Measurements from ENCODE around the gene RAPGEF4. TPM values are rescaled to one million over a fixed set of nuclear protein-coding genes. Genes with fewer than 3 reads are reported as not detected.

RAPGEF4 gene
- total RNA-seq, 1 experiment from 2014 or later, result 0.59 TPM

- intact Hi-C loops (cut with micrococcal nuclease), result no loop called here
- BruUV-seq (replicated peaks), result no TSS peak
- TF ChIP-seq POLR2AphosphoS5 (IDR thresholded peaks at IDR 0.05; ENCODE audit: low read depth, low read length) (no peak), ATF3 (IDR thresholded peaks at IDR 0.05) (no peak), ZBTB33 (IDR thresholded peaks at IDR 0.05; ENCODE audit: extremely low read depth, insufficient replicate concordance, low read length) (no peak), SP1 (IDR thresholded peaks at IDR 0.05; ENCODE audit: low read depth) (no peak)
- no peak for ATAC-seq
- H3K4me2 ChIP-seq (ENCODE audit: low read length), result no peak overlapping the region
- H4K20me1 ChIP-seq (ENCODE audit: insufficient read depth), result no peaks in the 10 kb centered on the region; the same call in 1 of the 2 replicates
- RAD21 ChIA-PET (ENCODE audit: low non-redundant PET in 1 of 2, low total read pairs in 2 of 2, uncharacterized antibody in 2 of 2, unreplicated experiment in 2 of 2), result no interaction called here
- no peak overlapping the region for H3K9ac ChIP-seq (ENCODE audit: low read length)
- POLR2A ChIA-PET, result no interaction called here
- H3K36me3 ChIP-seq (ENCODE audit: control insufficient read depth in 1 of 2, insufficient read depth in 2 of 2, low read length in 2 of 2), result no peaks in the 10 kb centered on the region
- H3K9me3 ChIP-seq (ENCODE audit: control insufficient read depth in 1 of 2, insufficient read depth in 1 of 2, low read depth in 1 of 2, low read length in 2 of 2), result no peaks in the 10 kb centered on the region
- no peak for DNase-seq (ENCODE audit: low read depth, low spot score)
- H2AFZ ChIP-seq (ENCODE audit: low read depth, low read length, poor library complexity, severe bottlenecking), result no peak overlapping the region
- H3K4me1 ChIP-seq (ENCODE audit: control insufficient read depth in 1 of 2, insufficient read depth in 2 of 2, low read length in 2 of 2), result no peaks in the 10 kb centered on the region
- H3K9me2 ChIP-seq (ENCODE audit: insufficient read depth), result no peaks in the 10 kb centered on the region
- H3K79me2 ChIP-seq (ENCODE audit: insufficient read depth, low read length), result peaks cover 74% of the 10 kb centered on the region
- CTCF ChIA-PET, result no interaction called here
- H3K4me3 ChIP-seq (replicated peaks in 1 of 2; ENCODE audit: low read depth in 1 of 2, low read length in 2 of 2), result no peak overlapping the region
- no peak overlapping the region for H3K27ac ChIP-seq (ENCODE audit: low read depth, low read length)
- H3K27me3 ChIP-seq (ENCODE audit: insufficient read depth, low read length), result no peaks in the 10 kb centered on the region
Observed at GRCh38 chr2:173087793-173088496, 352.3 kb downstream of the RAPGEF4 start.

- no peaks in the 10 kb centered on the region for H4K20me1 ChIP-seq (ENCODE audit: insufficient read depth)
- DNase-seq (ENCODE audit: low read depth, low spot score), result no peak
- intact Hi-C loops (cut with micrococcal nuclease), result no loop called here
- no peaks in the 10 kb centered on the region for H3K9me2 ChIP-seq (ENCODE audit: insufficient read depth)
- H3K9me3 ChIP-seq (ENCODE audit: control insufficient read depth in 1 of 2, insufficient read depth in 1 of 2, low read depth in 1 of 2, low read length in 2 of 2), result no peaks in the 10 kb centered on the region
- no peak for ATAC-seq
- H3K79me2 ChIP-seq (ENCODE audit: insufficient read depth, low read length), result peaks cover 57% of the 10 kb centered on the region
- H3K4me1 ChIP-seq (ENCODE audit: control insufficient read depth in 1 of 2, insufficient read depth in 2 of 2, low read length in 2 of 2), result no peaks in the 10 kb centered on the region
- no peak overlapping the region for H3K9ac ChIP-seq (ENCODE audit: low read length)
- ChIA-PET POLR2A (no interaction called here), CTCF (no interaction called here), RAD21 (ENCODE audit: low non-redundant PET in 1 of 2, low total read pairs in 2 of 2, uncharacterized antibody in 2 of 2, unreplicated experiment in 2 of 2) (interaction anchor here in 1 of 2 experiments (0.7 kb wide), 1 partner anchor 120 kb away, joined by 3 read pairs; no protein-coding TSS in a partner anchor)
- no peaks in the 10 kb centered on the region for H3K27me3 ChIP-seq (ENCODE audit: insufficient read depth, low read length)
- no peak overlapping the region for H2AFZ ChIP-seq (ENCODE audit: low read depth, low read length, poor library complexity, severe bottlenecking)
- H3K4me3 ChIP-seq (replicated peaks in 1 of 2; ENCODE audit: low read depth in 1 of 2, low read length in 2 of 2), result no peak overlapping the region
- H3K27ac ChIP-seq (ENCODE audit: low read depth, low read length), result no peak overlapping the region
- no TSS peak for BruUV-seq (replicated peaks)
- no peak overlapping the region for H3K4me2 ChIP-seq (ENCODE audit: low read length)
- H3K36me3 ChIP-seq (ENCODE audit: control insufficient read depth in 1 of 2, insufficient read depth in 2 of 2, low read length in 2 of 2), result no peaks in the 10 kb centered on the region
- TF ChIP-seq MAX (IDR thresholded peaks at IDR 0.05) (no peak), POLR2AphosphoS5 (IDR thresholded peaks at IDR 0.05; ENCODE audit: low read depth, low read length) (no peak), EZH2 (IDR thresholded peaks at IDR 0.05) (no peak), POLR2A (IDR thresholded peaks at IDR 0.05; ENCODE audit: borderline replicate concordance, extremely low read depth, insufficient read depth, insufficient read length) (no peak), YY1 (IDR thresholded peaks at IDR 0.05; ENCODE audit: extremely low read depth, insufficient replicate concordance, low read depth, low read length) (no peak), REST (IDR thresholded peaks at IDR 0.05; ENCODE audit: low read depth) (no peak), TCF7L2 (IDR thresholded peaks at IDR 0.05; ENCODE audit: borderline replicate concordance, extremely low read depth, insufficient read depth, insufficient read length) (no peak)
Observed at GRCh38 chr2:173090276-173090877, 354.7 kb downstream of the RAPGEF4 start.
